HG03139 (cell line): ENCODE measurements around the gene RAB28.
"Not testable (repeated sequence)": the region's sequence is repeated elsewhere in the genome, so short reads cannot be mapped to it uniquely, and the experiment has no call there.

ENCODE experiments used
- ATAC-seq: cut with Tn5 transposase; IDR thresholded peaks from one replicate; pipeline ENCODE4 v1.9.1; 2021; ENCODE audit not compliant: unreplicated experiment

Gene RAB28

GRCh38 chr4:13452927-13453579, 31.1 kb downstream of the RAB28 start:
- ATAC-seq: no peak

- no peak for ATAC-seq
These were observed 34.5 kb downstream of the RAB28 start for GRCh38 chr4:13449590-13449989.

- no peak for ATAC-seq
These were observed 38.0 kb downstream of the RAB28 start for GRCh38 chr4:13445841-13446790.

DNA sequence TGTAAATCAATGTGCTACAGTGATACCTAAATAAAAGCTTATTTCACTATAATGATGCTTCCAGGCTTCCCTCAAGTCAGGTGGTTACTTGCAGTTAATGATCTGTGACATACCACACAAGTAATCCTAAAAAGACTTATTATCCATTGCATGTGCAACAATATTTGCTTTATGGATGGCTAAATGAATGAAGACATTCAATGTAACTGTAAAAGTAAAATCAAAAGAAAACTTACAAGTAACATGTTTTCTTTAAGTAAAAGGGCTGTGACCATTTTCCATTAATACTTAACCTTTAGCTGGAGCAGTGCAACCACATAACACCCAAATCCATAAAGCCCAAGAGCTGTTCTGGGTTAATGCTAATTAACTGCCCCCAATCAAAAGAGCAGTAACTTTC, 42.6 kb downstream of the RAB28 start:
- ATAC-seq: no peak

DNA sequence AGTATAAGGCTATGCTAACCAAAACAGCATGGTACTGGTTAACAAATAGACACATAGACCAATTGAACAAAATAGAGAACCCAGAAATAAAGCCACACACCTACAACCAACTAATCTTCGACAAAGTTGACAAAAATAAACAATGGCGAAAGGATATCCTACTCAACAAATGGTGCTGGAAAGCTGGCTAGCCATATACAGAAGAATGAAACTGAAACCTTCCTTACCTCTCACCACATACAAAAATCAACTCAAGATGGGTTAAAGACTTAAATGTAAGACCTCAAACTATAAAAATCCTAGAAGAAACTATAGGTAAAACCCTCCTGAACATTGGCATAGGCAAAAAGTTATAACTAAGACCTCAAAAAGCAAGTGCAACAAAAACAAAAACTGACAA, 47.2 kb downstream of the RAB28 start:
- no peak for ATAC-seq

GRCh38 chr4:13432453-13432852, 51.7 kb downstream of the RAB28 start:
- ATAC-seq: no peak

- no peak for ATAC-seq
These were observed 53.1 kb downstream of the RAB28 start for GRCh38 chr4:13430834-13431568.

- ATAC-seq: no peak
These were observed 56.4 kb downstream of the RAB28 start for GRCh38 chr4:13427599-13428325.

DNA sequence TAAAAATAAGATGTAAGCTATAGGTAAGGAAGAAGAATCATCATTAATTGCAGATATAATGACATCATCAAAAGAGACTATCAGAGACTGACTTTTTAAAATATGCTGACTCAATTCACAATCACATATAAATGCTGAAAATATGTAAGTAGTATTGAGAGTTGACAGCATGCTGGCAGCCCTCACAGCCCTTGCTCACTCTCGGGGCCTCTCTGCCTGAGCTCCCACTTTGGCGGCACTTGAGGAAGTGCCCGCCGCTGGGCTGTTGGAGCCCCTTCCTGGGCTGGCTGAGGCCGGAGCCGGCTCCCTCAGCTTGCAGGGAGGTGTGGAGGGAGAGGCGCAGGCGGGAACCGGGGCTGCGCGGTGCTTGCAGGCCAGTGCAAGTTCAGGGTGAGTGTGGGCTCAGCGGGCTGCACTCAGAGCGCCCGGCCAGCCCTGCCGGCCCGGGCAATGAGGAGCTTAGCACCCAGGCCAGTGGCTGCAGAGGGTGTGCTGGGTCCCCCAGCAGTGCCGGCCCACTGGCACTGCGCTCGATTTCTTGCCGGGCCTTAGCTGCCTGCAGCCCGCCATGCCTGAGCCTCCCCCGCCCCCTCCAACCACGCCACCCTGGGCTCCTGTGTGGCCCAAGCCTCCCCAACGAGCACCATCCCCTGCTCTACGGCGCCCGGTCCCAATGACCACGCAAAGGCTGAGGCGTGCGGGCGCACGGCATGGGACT, 68.9 kb downstream of the RAB28 start:
- no peak for ATAC-seq

DNA sequence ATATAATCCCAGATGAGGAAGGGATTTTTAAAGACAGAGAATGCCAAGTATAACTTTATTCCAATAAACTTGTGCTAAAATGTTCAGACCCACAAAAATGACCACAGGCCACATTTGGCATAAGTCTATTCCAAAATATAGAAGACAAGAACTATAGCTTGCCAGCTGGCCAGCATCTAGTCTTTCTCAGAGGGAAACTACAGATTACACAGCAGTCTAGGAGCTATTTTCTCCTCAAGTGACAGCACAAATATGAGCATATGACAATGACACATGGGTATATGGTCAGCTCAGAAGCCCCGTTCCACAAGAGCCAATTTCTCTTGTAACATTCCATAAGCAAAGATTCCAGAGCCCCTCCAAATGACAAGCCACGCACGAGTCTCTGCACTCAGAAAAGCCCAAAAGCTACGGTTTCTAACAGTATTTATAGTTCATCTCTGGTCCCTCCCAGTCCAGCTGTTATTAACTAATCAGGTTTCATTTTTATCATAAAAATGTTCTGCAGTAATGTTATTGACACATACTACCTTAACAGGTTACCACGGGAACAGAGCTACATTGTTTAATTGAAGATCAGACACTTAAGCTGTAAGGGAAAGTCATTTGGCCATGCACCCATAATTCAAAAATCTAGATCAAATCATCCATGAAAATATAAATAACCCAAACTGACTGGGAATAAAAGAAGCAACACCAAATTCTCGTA, 70.3 kb downstream of the RAB28 start:
- no peak for ATAC-seq

- no peak for ATAC-seq
These were observed 72.2 kb downstream of the RAB28 start for GRCh38 chr4:13411942-13412341.

DNA sequence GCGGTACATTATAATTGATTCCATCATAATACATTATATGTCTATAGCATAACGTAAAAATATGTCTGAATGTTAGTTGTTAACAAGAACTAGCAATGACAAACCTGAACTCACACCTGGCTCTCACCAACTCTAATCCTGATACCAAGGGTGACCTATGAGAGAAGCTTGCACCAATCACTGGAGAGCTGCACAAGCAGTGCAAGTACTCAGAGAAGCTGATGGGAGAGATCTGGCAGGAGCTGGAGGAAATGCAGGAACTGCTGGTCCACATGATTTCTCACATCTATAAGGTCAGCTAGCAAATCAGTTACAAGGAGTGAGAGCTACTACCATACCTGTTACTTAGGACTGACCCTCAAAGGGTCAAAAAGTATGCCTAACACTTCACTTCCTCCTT, 74.8 kb downstream of the RAB28 start:
- ATAC-seq: no peak

GRCh38 chr4:13406156-13406555, 78.0 kb downstream of the RAB28 start:
- not testable (repeated sequence) for ATAC-seq

- no peak for ATAC-seq
These were observed 80.3 kb downstream of the RAB28 start for GRCh38 chr4:13403833-13404232.

- no peak for ATAC-seq
These were observed 80.8 kb downstream of the RAB28 start for GRCh38 chr4:13403326-13403725.

- no peak for ATAC-seq
These were observed 84.9 kb downstream of the RAB28 start for GRCh38 chr4:13399257-13399656.

- no peak for ATAC-seq
These were observed 88.0 kb downstream of the RAB28 start for GRCh38 chr4:13396161-13396560.

- not testable (repeated sequence) for ATAC-seq
These were observed 94.2 kb downstream of the RAB28 start for GRCh38 chr4:13389901-13390300.

GRCh38 chr4:13386405-13387107, 97.6 kb downstream of the RAB28 start:
- ATAC-seq: peak; percentile 68
